H1 (cell line): ENCODE data around the gene OR10V1. TPM values are rescaled to one million over a fixed set of nuclear protein-coding genes. Genes with fewer than 3 reads are reported as not detected.

Experiments
- SIRT6 ChIP-seq: IDR thresholded peaks from one replicate; pipeline ENCODE4 v1.7.1; 2012; ENCODE audit warnings: low read length, inconsistent platforms
- TBP ChIP-seq: IDR thresholded peaks from 2 replicates; pipeline ENCODE4 v1.6.1; 2011; ENCODE audit warnings: low read depth, low read length, improper control_type of control experiment
- polyA plus RNA-seq, 7 experiments: library from polyadenylated mRNA; depleted of rRNA in 3 of 7; stranded (reverse) in 5 of 7; unstranded in 2 of 7; fragments of >200 nt in 5 of 7; fragments of 200-250 nt in 2 of 7; gene quantifications; 1 replicate in 5 of 7; 2 replicates in 1 of 7; 4 replicates in 1 of 7; pipeline versions ENCODE4 v1.2.1 to v1.2.3, GENCODE V29; 2011 to 2013; ENCODE audit warnings: missing spikeins in 2 of 7, mixed read lengths in 2 of 7
- total RNA-seq: library from RNA; stranded (reverse); fragmentation: NEBNext Ultra II Directional; extraction: Animal tissue kit (Norgen Biotek cat#: 25700); gene quantifications from 2 replicates; pipeline ENCODE4 v1.2.1, GENCODE V29; 2021

Gene OR10V1
- total and polyA plus RNA-seq, 2 of the 8 experiments (the other 6 are each of a cell fraction or from before 2014, with no cell fraction given): not detected

- no peak for TF ChIP-seq TBP
- TF ChIP-seq SIRT6: no peak
Measured at GRCh38 chr11:59710136-59710847, 3.4 kb downstream of the OR10V1 start (continued).
